ENCODE measurements around the gene CEP170.

CEP170 gene

DNA sequence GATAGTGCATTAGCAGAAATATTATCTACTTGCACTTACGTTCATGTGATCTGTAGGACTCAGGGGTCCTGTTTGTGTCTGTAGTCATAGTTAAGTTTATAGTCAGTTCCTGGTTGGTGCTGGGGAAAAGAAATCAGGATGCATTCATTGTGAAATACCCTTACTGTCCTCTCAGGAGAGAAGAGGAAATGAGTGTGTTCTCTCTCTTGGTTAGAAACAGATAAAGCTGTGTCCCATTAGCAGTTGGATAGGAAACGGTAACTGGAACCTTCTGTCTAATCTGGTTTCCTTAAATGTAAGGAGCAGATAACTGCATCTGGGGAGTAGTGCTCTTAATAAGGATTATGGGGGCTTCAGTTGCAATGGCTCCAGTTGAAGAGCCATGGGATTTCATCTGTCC, 9.6 kb upstream of the CEP170 start:
- Histone ChIP-seq H3K36me3 (replicated peaks; ENCODE audit: insufficient read depth, low read length) (no peaks in the 10 kb centered on the region), H3K9me3 (replicated peaks; ENCODE audit: insufficient read depth, low read length) (no peaks in the 10 kb centered on the region), H4K20me1 (ENCODE audit: insufficient read depth, low read length) (no peaks in the 10 kb centered on the region), H3K4me1 (ENCODE audit: low read length) (no peaks in the 10 kb centered on the region), H3K4me3 (ENCODE audit: low read length) (no peak overlapping the region), H3F3A (ENCODE audit: insufficient read depth, low read length) (no peaks in the 10 kb centered on the region), H3K9ac (ENCODE audit: low read length) (no peak overlapping the region), H2AFZ (ENCODE audit: low read length) (no peak overlapping the region), H3K4me2 (ENCODE audit: low read depth, low read length) (no peak overlapping the region), H3K79me2 (ENCODE audit: low read length) (peaks cover 11% of the 10 kb centered on the region; the same call in 1 of the 2 replicates), H3K27ac (ENCODE audit: low read length) (no peak overlapping the region), H3K9me2 (replicated peaks; ENCODE audit: insufficient read depth, low read length) (no peaks in the 10 kb centered on the region), H3K27me3 (replicated peaks; ENCODE audit: insufficient read depth, low read length) (no peaks in the 10 kb centered on the region)
- DNase-seq = no peak
- TF ChIP-seq EZH2phosphoT487 (IDR thresholded peaks at IDR 0.05; ENCODE audit: low read length) (no peak), EZH2 (optimal IDR thresholded peaks at IDR 0.05; ENCODE audit: low read depth, low read length) (no peak)
- TF ChIP-seq, protein P1, sequence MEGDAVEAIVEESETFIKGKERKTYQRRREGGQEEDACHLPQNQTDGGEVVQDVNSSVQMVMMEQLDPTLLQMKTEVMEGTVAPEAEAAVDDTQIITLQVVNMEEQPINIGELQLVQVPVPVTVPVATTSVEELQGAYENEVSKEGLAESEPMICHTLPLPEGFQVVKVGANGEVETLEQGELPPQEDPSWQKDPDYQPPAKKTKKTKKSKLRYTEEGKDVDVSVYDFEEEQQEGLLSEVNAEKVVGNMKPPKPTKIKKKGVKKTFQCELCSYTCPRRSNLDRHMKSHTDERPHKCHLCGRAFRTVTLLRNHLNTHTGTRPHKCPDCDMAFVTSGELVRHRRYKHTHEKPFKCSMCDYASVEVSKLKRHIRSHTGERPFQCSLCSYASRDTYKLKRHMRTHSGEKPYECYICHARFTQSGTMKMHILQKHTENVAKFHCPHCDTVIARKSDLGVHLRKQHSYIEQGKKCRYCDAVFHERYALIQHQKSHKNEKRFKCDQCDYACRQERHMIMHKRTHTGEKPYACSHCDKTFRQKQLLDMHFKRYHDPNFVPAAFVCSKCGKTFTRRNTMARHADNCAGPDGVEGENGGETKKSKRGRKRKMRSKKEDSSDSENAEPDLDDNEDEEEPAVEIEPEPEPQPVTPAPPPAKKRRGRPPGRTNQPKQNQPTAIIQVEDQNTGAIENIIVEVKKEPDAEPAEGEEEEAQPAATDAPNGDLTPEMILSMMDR (IDR thresholded peaks at IDR 0.05; ENCODE audit: low read length) = no peak

DNA sequence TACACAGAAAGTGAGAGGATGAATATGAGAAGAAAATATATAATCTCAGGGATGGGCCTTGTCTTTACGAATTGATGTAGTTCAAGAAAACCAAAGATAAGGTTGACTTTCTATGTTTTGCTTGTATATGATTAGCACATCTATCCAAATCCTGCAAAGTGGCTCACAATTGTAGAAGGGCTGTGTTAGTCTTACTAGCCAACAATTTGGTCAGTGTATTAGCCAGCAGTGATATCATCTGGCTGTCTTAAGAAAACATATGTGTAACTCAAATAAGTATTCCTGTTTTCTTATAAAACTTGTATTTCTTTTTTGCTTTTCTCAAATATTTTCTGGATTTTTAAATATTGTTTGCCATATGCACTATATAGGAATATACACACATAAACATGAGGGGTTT, 6.3 kb upstream of the CEP170 start:
- H3K4me1 ChIP-seq (ENCODE audit: low read length) = peaks cover 8% of the 10 kb centered on the region
- H3K27ac ChIP-seq (ENCODE audit: low read length) = no peak overlapping the region
- no peaks in the 10 kb centered on the region for H3K9me2 ChIP-seq (replicated peaks; ENCODE audit: insufficient read depth, low read length)
- H3K9ac ChIP-seq (ENCODE audit: low read length) = no peak overlapping the region
- no peak overlapping the region for H3K4me3 ChIP-seq (ENCODE audit: low read length)
- DNase-seq = no peak
- no peaks in the 10 kb centered on the region for H3K9me3 ChIP-seq (replicated peaks; ENCODE audit: insufficient read depth, low read length)
- H3K79me2 ChIP-seq (ENCODE audit: low read length) = peaks cover 36% of the 10 kb centered on the region
- H3K4me2 ChIP-seq (ENCODE audit: low read depth, low read length) = no peak overlapping the region
- no peaks in the 10 kb centered on the region for H3K27me3 ChIP-seq (replicated peaks; ENCODE audit: insufficient read depth, low read length)
- H2AFZ ChIP-seq (ENCODE audit: low read length) = no peak overlapping the region
- no peaks in the 10 kb centered on the region for H3K36me3 ChIP-seq (replicated peaks; ENCODE audit: insufficient read depth, low read length)
- H4K20me1 ChIP-seq (ENCODE audit: insufficient read depth, low read length) = no peaks in the 10 kb centered on the region
- H3F3A ChIP-seq (ENCODE audit: insufficient read depth, low read length) = 0 out of 2 replicates have a peak, but pooled peaks cover 5% of the 10 kb centered on the region
- TF ChIP-seq, protein P1 (IDR thresholded peaks at IDR 0.05; ENCODE audit: low read length) = no peak
- TF ChIP-seq EZH2 (optimal IDR thresholded peaks at IDR 0.05; ENCODE audit: low read depth, low read length) (no peak), EZH2phosphoT487 (IDR thresholded peaks at IDR 0.05; ENCODE audit: low read length) (no peak)

DNA sequence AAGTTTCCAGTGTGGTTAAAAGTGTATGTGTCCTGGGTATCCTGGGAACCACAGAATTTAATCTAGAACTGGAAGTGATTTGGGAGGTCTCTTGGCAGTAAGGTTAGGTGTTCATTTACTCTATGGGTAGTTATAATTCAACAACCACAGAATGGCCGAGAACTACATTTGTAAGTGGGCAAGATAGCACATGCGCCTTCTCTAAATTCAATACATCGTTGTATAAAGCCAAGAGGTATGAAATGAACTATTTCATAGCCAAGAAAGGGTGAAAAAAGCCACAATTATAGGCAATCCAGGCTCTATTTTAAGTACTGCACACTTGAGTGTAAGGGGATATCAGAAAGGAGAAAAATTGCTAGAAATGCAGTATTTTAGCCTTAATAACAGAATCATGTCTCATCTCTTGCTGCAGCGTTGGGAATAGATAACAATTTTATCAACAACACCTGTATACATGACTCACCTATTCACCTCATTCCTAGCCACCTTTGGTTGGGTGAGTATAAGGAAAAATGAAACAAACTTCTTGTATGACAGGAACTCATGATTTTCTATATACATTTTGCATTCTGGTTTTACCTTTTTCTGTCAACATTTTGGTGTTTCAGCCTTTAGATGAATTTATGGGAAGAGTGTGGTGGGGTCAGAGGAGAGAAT, 5.3 kb upstream of the CEP170 start:
- Histone ChIP-seq H3K9me2 (replicated peaks; ENCODE audit: insufficient read depth, low read length) (no peaks in the 10 kb centered on the region), H3K27me3 (replicated peaks; ENCODE audit: insufficient read depth, low read length) (no peaks in the 10 kb centered on the region), H3K27ac (ENCODE audit: low read length) (no peak overlapping the region), H2AFZ (ENCODE audit: low read length) (no peak overlapping the region), H4K20me1 (ENCODE audit: insufficient read depth, low read length) (no peaks in the 10 kb centered on the region), H3K4me1 (ENCODE audit: low read length) (peaks cover 8% of the 10 kb centered on the region), H3F3A (ENCODE audit: insufficient read depth, low read length) (peaks cover 11% of the 10 kb centered on the region), H3K9ac (ENCODE audit: low read length) (no peak overlapping the region), H3K36me3 (replicated peaks; ENCODE audit: insufficient read depth, low read length) (no peaks in the 10 kb centered on the region), H3K9me3 (replicated peaks; ENCODE audit: insufficient read depth, low read length) (no peaks in the 10 kb centered on the region), H3K4me3 (ENCODE audit: low read length) (no peak overlapping the region), H3K79me2 (ENCODE audit: low read length) (peaks cover 40% of the 10 kb centered on the region), H3K4me2 (ENCODE audit: low read depth, low read length) (no peak overlapping the region)
- TF ChIP-seq EZH2phosphoT487 (IDR thresholded peaks at IDR 0.05; ENCODE audit: low read length) = no peak
- TF ChIP-seq, protein P1 (IDR thresholded peaks at IDR 0.05; ENCODE audit: low read length) = no peak
- no peak for TF ChIP-seq EZH2 (optimal IDR thresholded peaks at IDR 0.05; ENCODE audit: low read depth, low read length)
- no peak for DNase-seq
